ENCODE data around the gene APOC3. TPM values are rescaled to one million over a fixed set of nuclear protein-coding genes. Genes with fewer than 3 reads are reported as not detected.

Gene APOC3
- total RNA-seq, 1 experiment from 2014 or later: 2.5 TPM

DNA sequence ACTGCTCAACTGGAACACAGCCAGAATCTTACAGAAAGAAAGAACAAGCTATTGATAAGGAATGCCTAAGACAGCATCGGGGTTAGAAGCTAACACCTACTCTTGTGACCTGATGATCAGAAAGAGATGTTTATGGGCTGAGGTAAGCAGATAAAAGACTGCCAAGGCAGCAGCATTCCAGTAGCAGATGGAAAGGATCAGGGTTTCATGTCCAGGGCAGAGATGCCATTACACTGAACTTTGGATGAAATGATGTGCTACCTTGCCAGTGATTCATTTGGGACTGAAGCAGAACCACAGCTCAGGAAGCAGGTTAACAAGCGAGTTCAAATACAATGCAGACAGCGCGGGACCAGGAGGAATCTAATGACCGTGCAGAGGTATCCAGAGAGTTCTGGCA, 34.8 kb downstream of the APOC3 start:
- POLR2A ChIA-PET: interaction anchor here (0.5 kb wide), 1 partner anchor 1674 kb away, joined by 4 read pairs; no protein-coding TSS in a partner anchor
- CTCF ChIA-PET: no interaction called here
- H3K27me3 Mint-ChIP-seq (ENCODE audit: low read depth): no peaks in the 10 kb centered on the region
- no peak for ATAC-seq
- TF ChIP-seq RELA (CRISPR knock-in tag; IDR thresholded peaks at IDR 0.05; ENCODE audit: borderline replicate concordance): no peak
- H3K9me3 Mint-ChIP-seq: no peaks in the 10 kb centered on the region
- no peaks in the 10 kb centered on the region for H3K4me1 Mint-ChIP-seq
- peaks cover 41% of the 10 kb centered on the region for H3K36me3 Mint-ChIP-seq
- no peak overlapping the region for H3K4me3 Mint-ChIP-seq
- DNase-seq (ENCODE audit: low spot score): no peak
- H3K27ac Mint-ChIP-seq: no peak overlapping the region

DNA sequence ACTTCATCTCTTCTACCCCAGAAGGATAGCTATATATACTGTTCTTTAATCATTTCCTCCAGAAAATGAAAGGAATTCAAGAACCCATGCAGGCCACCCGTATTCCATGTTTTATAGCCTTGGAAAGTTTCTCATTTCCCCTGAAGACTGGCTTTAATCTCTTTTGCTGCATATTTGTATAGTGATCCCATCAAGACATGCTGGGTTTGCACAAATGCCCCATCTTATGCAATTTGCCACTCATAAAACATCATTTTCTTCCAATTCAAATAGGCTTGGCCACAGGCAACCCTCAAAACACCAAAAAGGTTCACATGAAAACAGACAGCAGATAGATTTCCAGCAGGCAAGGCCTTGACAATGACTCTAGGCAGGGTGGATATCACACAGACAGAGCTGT, 36.0 kb downstream of the APOC3 start:
- no peak overlapping the region for H3K4me3 Mint-ChIP-seq
- no peaks in the 10 kb centered on the region for H3K27me3 Mint-ChIP-seq (ENCODE audit: low read depth)
- H3K4me1 Mint-ChIP-seq: no peaks in the 10 kb centered on the region
- TF ChIP-seq, protein P1, sequence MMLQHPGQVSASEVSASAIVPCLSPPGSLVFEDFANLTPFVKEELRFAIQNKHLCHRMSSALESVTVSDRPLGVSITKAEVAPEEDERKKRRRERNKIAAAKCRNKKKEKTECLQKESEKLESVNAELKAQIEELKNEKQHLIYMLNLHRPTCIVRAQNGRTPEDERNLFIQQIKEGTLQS (CRISPR knock-in tag; conservative IDR thresholded peaks at IDR 0.05): no peak
- TF ChIP-seq NFATC4 (CRISPR knock-in tag; IDR thresholded peaks at IDR 0.05) (no peak), ESRRA (CRISPR knock-in tag; IDR thresholded peaks at IDR 0.05; ENCODE audit: borderline replicate concordance) (no peak), ZNF263 (CRISPR knock-in tag; IDR thresholded peaks at IDR 0.05; ENCODE audit: low read depth) (no peak), NFYB (CRISPR knock-in tag; conservative IDR thresholded peaks at IDR 0.05; ENCODE audit: low read depth) (no peak)
- TF ChIP-seq, protein P2, sequence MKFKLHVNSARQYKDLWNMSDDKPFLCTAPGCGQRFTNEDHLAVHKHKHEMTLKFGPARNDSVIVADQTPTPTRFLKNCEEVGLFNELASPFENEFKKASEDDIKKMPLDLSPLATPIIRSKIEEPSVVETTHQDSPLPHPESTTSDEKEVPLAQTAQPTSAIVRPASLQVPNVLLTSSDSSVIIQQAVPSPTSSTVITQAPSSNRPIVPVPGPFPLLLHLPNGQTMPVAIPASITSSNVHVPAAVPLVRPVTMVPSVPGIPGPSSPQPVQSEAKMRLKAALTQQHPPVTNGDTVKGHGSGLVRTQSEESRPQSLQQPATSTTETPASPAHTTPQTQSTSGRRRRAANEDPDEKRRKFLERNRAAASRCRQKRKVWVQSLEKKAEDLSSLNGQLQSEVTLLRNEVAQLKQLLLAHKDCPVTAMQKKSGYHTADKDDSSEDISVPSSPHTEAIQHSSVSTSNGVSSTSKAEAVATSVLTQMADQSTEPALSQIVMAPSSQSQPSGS (CRISPR knock-in tag; IDR thresholded peaks at IDR 0.05; ENCODE audit: borderline replicate concordance, low read depth): no peak
- TF ChIP-seq, protein P3, sequence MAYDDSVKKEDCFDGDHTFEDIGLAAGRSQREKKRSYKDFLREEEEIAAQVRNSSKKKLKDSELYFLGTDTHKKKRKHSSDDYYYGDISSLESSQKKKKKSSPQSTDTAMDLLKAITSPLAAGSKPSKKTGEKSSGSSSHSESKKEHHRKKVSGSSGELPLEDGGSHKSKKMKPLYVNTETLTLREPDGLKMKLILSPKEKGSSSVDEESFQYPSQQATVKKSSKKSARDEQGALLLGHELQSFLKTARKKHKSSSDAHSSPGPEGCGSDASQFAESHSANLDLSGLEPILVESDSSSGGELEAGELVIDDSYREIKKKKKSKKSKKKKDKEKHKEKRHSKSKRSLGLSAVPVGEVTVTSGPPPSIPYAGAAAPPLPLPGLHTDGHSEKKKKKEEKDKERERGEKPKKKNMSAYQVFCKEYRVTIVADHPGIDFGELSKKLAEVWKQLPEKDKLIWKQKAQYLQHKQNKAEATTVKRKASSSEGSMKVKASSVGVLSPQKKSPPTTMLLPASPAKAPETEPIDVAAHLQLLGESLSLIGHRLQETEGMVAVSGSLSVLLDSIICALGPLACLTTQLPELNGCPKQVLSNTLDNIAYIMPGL (CRISPR knock-in tag; IDR thresholded peaks at IDR 0.05): no peak
- POLR2A ChIA-PET: no interaction called here
- peaks cover 50% of the 10 kb centered on the region for H3K36me3 Mint-ChIP-seq
- H3K9me3 Mint-ChIP-seq: no peaks in the 10 kb centered on the region
- CTCF ChIA-PET: no interaction called here
- no peak overlapping the region for H3K27ac Mint-ChIP-seq
- no peak for ATAC-seq
- DNase-seq (ENCODE audit: low spot score): no peak

DNA sequence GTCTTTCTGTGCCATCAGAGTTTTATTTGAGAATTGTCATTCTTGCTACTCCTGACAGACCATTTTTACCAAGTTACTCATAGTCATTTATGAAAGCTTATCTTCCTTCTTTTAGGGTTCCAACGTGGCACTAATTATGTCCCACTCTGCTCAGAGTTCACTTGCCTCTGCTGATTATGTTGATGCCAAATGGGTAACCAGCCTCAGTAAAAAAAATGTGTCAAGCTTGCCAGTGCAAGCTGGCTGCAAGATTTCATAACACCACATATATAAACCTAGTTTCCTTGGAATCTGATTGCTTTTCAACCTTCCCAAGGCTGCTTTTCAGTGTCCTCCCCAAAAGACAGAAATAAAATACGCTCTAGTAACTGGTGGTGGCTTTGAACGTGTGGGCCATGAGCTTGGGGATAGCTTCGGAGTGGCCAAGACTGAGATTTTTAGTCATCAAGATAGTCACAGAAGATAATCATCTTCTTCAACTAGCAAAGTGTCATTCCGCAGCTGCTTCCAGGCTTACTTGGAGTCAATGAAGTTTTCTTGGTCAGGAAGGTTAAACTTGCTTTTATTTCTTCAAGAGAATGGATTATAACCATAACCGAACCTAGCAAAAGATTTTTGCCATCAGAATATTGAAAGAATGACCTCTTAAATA, 37.2 kb downstream of the APOC3 start:
- ChIA-PET CTCF (interaction anchor here (1.4 kb wide), 1 partner anchor 76 kb away, joined by 5 read pairs; the partner anchor contains the start of gene APOA5), POLR2A (no interaction called here)
- ATAC-seq: no peak
- H3K9me3 Mint-ChIP-seq: no peaks in the 10 kb centered on the region
- H3K27ac Mint-ChIP-seq: no peak overlapping the region
- no peak overlapping the region for H3K4me3 Mint-ChIP-seq
- H3K4me1 Mint-ChIP-seq: no peaks in the 10 kb centered on the region
- no peak for DNase-seq (ENCODE audit: low spot score)
- no peaks in the 10 kb centered on the region for H3K27me3 Mint-ChIP-seq (ENCODE audit: low read depth)
- H3K36me3 Mint-ChIP-seq: peaks cover 48% of the 10 kb centered on the region
- TF ChIP-seq, protein P4, sequence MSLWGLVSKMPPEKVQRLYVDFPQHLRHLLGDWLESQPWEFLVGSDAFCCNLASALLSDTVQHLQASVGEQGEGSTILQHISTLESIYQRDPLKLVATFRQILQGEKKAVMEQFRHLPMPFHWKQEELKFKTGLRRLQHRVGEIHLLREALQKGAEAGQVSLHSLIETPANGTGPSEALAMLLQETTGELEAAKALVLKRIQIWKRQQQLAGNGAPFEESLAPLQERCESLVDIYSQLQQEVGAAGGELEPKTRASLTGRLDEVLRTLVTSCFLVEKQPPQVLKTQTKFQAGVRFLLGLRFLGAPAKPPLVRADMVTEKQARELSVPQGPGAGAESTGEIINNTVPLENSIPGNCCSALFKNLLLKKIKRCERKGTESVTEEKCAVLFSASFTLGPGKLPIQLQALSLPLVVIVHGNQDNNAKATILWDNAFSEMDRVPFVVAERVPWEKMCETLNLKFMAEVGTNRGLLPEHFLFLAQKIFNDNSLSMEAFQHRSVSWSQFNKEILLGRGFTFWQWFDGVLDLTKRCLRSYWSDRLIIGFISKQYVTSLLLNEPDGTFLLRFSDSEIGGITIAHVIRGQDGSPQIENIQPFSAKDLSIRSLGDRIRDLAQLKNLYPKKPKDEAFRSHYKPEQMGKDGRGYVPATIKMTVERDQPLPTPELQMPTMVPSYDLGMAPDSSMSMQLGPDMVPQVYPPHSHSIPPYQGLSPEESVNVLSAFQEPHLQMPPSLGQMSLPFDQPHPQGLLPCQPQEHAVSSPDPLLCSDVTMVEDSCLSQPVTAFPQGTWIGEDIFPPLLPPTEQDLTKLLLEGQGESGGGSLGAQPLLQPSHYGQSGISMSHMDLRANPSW (CRISPR knock-in tag; conservative IDR thresholded peaks at IDR 0.05; ENCODE audit: low read depth): no peak
- TF ChIP-seq NFATC4 (CRISPR knock-in tag; IDR thresholded peaks at IDR 0.05) (no peak), JAZF1 (CRISPR knock-in tag; IDR thresholded peaks at IDR 0.05) (no peak), SOX15 (CRISPR knock-in tag; IDR thresholded peaks at IDR 0.05) (no peak), ZNF263 (CRISPR knock-in tag; IDR thresholded peaks at IDR 0.05; ENCODE audit: low read depth) (no peak), FOXJ3 (CRISPR knock-in tag; IDR thresholded peaks at IDR 0.05; ENCODE audit: borderline replicate concordance) (no peak), ZNF416 (CRISPR knock-in tag; IDR thresholded peaks at IDR 0.05) (no peak), CBFB (CRISPR knock-in tag; IDR thresholded peaks at IDR 0.05; ENCODE audit: low read depth) (no peak), ZNF671 (CRISPR knock-in tag; IDR thresholded peaks at IDR 0.05) (no peak)
- TF ChIP-seq, protein P5, sequence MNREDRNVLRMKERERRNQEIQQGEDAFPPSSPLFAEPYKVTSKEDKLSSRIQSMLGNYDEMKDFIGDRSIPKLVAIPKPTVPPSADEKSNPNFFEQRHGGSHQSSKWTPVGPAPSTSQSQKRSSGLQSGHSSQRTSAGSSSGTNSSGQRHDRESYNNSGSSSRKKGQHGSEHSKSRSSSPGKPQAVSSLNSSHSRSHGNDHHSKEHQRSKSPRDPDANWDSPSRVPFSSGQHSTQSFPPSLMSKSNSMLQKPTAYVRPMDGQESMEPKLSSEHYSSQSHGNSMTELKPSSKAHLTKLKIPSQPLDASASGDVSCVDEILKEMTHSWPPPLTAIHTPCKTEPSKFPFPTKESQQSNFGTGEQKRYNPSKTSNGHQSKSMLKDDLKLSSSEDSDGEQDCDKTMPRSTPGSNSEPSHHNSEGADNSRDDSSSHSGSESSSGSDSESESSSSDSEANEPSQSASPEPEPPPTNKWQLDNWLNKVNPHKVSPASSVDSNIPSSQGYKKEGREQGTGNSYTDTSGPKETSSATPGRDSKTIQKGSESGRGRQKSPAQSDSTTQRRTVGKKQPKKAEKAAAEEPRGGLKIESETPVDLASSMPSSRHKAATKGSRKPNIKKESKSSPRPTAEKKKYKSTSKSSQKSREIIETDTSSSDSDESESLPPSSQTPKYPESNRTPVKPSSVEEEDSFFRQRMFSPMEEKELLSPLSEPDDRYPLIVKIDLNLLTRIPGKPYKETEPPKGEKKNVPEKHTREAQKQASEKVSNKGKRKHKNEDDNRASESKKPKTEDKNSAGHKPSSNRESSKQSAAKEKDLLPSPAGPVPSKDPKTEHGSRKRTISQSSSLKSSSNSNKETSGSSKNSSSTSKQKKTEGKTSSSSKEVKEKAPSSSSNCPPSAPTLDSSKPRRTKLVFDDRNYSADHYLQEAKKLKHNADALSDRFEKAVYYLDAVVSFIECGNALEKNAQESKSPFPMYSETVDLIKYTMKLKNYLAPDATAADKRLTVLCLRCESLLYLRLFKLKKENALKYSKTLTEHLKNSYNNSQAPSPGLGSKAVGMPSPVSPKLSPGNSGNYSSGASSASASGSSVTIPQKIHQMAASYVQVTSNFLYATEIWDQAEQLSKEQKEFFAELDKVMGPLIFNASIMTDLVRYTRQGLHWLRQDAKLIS (CRISPR knock-in tag; IDR thresholded peaks at IDR 0.05; ENCODE audit: borderline replicate concordance): no peak
- TF ChIP-seq, protein P6, sequence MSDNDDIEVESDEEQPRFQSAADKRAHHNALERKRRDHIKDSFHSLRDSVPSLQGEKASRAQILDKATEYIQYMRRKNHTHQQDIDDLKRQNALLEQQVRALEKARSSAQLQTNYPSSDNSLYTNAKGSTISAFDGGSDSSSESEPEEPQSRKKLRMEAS (CRISPR knock-in tag; IDR thresholded peaks at IDR 0.05): no peak
- TF ChIP-seq, protein P7, sequence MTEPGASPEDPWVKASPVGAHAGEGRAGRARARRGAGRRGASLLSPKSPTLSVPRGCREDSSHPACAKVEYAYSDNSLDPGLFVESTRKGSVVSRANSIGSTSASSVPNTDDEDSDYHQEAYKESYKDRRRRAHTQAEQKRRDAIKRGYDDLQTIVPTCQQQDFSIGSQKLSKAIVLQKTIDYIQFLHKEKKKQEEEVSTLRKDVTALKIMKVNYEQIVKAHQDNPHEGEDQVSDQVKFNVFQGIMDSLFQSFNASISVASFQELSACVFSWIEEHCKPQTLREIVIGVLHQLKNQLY (CRISPR knock-in tag; IDR thresholded peaks at IDR 0.05): no peak
- TF ChIP-seq, protein P8, sequence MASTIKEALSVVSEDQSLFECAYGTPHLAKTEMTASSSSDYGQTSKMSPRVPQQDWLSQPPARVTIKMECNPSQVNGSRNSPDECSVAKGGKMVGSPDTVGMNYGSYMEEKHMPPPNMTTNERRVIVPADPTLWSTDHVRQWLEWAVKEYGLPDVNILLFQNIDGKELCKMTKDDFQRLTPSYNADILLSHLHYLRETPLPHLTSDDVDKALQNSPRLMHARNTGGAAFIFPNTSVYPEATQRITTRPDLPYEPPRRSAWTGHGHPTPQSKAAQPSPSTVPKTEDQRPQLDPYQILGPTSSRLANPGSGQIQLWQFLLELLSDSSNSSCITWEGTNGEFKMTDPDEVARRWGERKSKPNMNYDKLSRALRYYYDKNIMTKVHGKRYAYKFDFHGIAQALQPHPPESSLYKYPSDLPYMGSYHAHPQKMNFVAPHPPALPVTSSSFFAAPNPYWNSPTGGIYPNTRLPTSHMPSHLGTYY (CRISPR knock-in tag; IDR thresholded peaks at IDR 0.05): no peak

All from WTC11 (cell line).